HG03460 (cell line): ENCODE measurements around the gene NXPE4.
"Not testable (repeated sequence)": the region's sequence is repeated elsewhere in the genome, so short reads cannot be mapped to it uniquely, and the experiment has no call there.

Experiments
- ATAC-seq: cut with Tn5 transposase; IDR thresholded peaks from one replicate; pipeline ENCODE4 v1.9.1; 2021; ENCODE audit not compliant: unreplicated experiment

The NXPE4 gene

GRCh38 chr11:114595571-114595970 lies at the start of gene NXPE4:
NXPE4 (minus strand) TSS chr11:114595786; CDS start chr11:114594759, 1,027 bp downstream.
- no peak for ATAC-seq

DNA sequence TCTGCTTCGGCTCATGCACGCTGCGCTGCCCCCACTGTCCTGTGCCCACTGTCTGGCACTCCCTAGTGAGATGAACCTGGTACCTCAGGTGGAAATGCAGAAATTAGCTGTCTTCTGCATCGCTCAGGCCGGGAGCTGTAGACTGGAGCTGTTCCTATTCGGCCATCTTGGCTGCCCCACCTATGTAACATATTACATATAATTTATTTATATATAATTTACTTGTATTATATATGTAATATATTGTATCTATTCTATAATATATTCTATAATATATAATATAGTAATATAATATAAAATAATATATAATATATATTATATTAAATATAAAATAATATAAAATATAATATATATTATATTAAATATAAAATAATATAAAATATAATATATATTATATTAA lies 43.9 kb upstream of the NXPE4 start:
- ATAC-seq: not testable (repeated sequence)

- ATAC-seq: not testable (repeated sequence)
These were observed 35.9 kb upstream of the NXPE4 start for GRCh38 chr11:114631445-114631965.

- ATAC-seq: no peak
These were observed 29.7 kb upstream of the NXPE4 start for GRCh38 chr11:114625294-114625693.

DNA sequence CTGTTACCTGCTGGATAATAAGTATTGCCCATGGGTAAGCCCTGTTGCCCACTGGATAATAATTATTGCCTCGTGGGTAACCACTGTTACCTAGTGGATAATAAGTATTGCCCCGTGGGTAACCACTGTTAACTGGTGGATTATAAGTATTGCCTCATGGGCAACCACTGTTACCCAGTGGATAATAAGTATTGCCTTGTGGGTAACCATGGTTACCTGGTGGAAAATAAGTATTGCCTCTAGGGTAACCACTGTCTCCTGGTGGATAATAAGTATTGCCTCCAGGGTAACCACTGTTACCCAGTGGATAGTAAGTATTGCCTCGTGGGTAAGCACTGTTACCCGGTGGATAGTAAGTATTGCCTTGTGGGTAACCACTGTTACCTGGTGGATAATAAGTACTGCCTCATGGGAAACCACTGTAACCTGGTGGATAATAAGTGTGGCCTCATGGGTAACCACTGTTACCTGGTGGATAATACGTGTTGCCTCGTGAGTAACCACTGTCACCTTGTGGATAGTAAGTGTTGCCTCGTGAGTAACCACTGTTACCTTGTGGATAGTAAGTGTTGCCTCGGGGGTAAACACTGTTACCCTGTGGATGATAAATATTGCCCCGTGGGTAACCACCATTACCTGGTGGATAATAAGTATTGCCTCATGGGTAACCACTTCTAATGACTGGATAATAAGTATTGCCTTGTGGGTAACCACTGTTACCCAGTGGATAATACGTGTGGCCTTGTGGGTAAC lies 29.0 kb upstream of the NXPE4 start:
- no peak for ATAC-seq

- no peak for ATAC-seq
These were observed 28.1 kb upstream of the NXPE4 start for GRCh38 chr11:114623720-114624119.

DNA sequence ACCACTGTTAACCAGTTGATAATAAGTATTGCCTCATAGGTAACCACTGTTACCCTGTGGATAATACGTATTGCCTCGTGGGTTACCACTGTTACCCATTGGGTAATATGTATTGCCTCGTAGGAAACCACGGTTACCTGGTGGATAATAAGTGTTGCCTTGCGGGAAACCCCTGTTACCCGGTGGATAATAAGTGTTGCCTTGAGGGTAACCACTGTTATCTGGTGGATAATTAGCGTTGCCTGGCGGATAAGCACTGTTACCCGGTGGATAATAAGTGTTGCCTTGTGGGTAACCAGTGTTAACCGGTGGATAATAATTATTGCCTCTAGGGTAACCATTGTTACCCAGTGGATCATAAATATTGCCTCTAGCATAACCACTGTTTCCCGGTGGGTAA lies 27.3 kb upstream of the NXPE4 start:
- ATAC-seq: no peak

- ATAC-seq: no peak
These were observed 26.6 kb upstream of the NXPE4 start for GRCh38 chr11:114621950-114622809.

DNA sequence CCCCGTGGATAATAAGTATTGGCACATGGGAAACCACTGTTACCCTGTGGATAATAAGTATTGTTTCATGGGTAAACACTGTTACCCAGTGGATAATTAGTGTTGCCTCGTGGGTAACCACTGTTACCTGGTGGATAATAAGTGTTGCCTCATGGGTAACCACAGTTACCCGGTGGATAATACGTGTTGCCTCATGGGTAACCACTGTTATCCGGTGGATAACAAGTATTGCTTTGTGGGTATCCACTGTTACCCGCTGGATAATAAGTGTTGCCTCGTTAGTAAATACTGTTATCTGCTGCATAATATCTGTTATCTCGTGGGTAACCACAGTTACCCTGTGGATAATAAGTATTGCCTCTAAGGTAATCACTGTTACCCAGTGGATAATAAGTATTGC lies 25.5 kb upstream of the NXPE4 start:
- ATAC-seq: no peak

DNA sequence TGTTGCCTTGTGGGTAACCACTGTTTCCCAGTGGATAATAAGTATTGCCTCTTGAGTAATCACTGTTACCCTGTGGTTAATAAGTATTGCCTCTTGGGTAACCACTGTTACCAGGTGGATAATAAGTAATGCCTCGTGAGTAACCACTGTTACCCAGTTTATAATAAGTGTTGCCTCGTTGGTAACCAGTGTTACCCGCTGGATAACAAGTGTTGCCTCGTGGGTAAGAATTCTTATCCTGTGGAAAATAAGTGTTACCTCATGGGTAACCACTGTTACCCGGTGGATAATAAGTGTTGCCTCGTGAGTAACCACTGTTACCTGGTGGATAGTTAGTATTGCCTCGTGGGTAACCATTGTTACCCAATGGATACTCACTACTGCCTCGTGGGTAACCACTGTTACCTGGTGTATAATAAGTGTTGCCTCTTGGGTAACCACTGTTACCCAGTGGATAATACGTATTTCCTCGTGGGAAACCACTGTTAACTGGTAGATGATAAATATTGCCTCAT lies 24.1 kb upstream of the NXPE4 start:
- ATAC-seq: no peak

GRCh38 chr11:114618139-114618538 lies 22.6 kb upstream of the NXPE4 start:
- no peak for ATAC-seq

DNA sequence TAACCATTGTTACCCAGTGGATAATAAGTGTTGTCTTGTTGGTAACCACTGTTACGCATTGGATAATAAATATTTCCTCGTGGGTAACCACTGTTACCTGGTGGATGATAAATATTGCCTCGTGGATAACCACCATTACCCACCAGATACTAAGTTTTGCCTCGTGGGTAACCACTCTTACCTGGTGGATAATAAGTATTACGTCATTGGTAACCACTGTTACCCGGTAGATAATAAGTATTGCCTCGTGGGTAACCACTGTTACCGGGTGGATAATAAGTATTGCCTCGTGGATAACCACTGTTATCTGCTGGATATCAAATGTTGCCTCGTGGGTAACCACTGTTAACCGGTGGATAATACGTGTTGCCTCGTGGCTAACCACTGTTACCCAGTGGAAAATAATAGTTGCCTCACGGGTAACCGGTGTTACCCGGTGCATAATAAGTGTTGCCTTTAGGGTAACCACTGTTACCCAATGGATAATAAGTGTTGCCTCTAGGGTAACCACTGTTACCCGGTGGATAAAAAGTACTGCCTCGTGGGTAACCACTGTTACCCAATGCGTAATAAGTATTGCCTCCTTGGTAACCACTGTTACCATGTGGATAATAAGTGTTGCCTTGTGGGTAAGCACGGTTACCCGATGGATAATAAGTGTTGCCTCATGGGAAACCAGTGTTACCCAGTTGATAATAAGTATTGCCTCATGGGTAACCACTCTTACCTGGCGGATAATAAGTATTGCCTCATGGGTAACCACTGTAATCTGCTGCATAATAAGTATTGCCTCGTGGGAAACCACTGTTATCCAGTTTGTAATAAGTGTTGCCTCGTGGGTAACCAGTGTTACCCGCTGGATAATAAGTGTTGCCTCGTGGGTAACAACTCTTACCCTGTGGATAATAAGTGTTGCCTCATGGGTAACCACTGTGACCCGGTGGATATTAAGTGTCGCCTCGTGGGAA lies 21.9 kb upstream of the NXPE4 start:
- no peak for ATAC-seq

DNA sequence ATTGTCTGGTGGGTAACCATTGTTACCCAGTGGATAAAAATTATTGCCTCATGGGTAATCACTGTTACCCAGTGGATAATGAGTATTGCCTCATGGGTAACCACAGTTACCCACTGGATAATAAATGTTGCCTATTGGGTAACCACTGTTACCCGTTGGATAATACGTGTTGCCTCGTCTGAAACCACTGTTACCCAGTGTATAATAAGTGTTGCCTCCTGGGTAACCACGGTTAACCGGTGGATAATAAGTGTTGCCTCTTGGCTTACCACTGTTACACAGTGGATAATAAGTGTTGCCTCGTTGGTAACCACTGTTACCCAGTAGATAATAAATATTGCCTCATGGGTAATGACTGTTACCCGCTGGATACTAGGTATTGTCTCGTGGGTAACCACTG lies 20.9 kb upstream of the NXPE4 start:
- no peak for ATAC-seq

DNA sequence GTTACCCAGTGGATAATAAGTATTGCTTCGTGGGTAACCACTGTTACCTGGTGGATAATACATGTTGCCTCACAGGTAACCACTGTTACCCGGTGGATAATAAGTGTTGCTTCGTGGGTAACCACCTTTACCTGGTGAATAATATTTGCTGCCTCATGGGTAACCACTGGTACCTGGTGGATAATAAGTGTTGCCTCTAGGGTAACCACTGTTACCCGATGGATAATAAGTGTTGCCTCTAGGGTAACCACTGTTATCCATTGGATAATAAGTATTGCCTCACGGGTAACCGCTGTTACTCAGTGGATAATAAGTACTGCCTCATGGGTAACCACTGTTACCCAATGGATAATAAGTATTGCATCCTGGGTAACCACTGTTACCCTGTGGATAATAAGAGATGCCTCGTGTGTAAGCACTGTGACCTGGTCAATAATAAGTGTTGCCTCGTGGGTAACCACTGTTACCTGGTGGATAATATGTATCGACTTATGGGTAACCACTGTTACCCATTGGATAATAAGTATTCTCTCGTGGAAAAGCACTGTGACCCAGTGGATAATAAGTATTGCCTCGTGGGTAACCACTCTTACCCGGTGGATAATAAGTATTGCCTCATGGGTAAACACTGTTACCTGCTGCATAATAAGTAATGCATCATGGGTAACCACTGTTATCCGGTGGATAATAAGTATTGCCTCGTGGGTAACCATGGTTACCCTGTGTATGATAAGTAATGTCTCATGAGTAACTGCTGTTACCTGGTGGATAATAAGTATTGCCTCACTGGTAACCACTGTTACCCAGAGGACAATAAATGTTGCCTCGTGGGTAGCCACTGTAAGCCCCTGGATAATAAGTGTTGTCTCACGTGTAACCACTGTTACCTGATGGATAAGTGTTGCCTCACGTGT lies 20.1 kb upstream of the NXPE4 start:
- no peak for ATAC-seq

- ATAC-seq: no peak
These were observed 18.6 kb upstream of the NXPE4 start for GRCh38 chr11:114614127-114614720.

DNA sequence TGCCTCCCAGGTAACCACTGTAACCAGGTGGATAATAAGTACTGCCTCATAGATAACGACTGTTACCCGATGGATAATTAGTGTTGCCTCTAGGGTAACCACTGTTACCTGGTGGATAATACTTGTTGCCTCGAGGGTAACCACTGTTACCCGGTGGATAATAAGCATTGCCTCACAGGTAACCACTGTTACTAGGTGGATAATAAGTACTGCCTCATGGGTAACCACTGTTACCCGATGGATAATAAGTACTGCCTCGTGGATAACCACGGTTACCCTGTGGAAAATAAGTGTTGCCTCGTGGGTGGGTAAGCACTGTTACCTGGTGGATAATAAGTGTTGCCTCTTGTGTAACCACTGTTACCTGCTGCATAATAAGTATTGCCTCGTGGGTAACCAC lies 17.5 kb upstream of the NXPE4 start:
- ATAC-seq: not testable (repeated sequence)

DNA sequence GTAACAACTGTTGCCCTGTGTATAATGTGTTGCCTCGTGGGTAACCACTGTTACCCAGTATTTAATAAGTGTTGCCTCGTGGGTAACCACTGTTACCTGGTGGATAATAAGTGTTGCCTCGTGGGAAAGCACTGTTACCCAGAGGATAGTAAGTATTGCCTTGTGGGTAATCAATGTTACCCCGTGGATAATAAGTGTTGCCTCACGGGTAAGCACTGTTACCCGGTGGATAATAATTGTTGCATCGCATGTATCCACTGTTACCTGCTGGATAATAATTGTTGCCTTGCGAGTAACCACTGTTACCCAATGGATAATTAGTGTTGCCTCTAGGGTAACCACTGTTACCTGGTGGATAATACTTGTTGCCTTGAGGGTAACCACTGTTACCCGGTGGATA lies 17.1 kb upstream of the NXPE4 start:
- no peak for ATAC-seq

- ATAC-seq: not testable (repeated sequence)
These were observed 16.6 kb upstream of the NXPE4 start for GRCh38 chr11:114612199-114612598.
